GM19452 (cell line): ENCODE data around the gene TSPEAR.

ENCODE experiments used
- ATAC-seq: cut with Tn5 transposase; IDR thresholded peaks from one replicate; pipeline ENCODE4 v1.9.1; 2021; ENCODE audit not compliant: unreplicated experiment

TSPEAR gene

GRCh38 chr21:44711327-44712202, at the start of gene TSPEAR:
Gene TSPEAR (minus strand): TSS chr21:44711572. CDS start chr21:44711514, 58 bp downstream.
- ATAC-seq, result no peak

GRCh38 chr21:44760376-44760775, 49.0 kb upstream of the TSPEAR start:
- ATAC-seq, result no peak

GRCh38 chr21:44759628-44760285, 48.4 kb upstream of the TSPEAR start:
- no peak for ATAC-seq

GRCh38 chr21:44758781-44759627, 47.6 kb upstream of the TSPEAR start:
- no peak for ATAC-seq

- no peak for ATAC-seq
These were observed 46.8 kb upstream of the TSPEAR start for GRCh38 chr21:44758141-44758561.

GRCh38 chr21:44757731-44758130, 46.4 kb upstream of the TSPEAR start:
- no peak for ATAC-seq

GRCh38 chr21:44756423-44757185, 45.2 kb upstream of the TSPEAR start:
- no peak for ATAC-seq

- no peak for ATAC-seq
These were observed 43.9 kb upstream of the TSPEAR start for GRCh38 chr21:44755227-44755626.

- ATAC-seq, result no peak
These were observed 42.0 kb upstream of the TSPEAR start for GRCh38 chr21:44753357-44753756.

GRCh38 chr21:44752671-44753235, 41.4 kb upstream of the TSPEAR start:
- ATAC-seq, result no peak

- ATAC-seq, result no peak
These were observed 40.6 kb upstream of the TSPEAR start for GRCh38 chr21:44751799-44752636.

GRCh38 chr21:44751186-44751798, 39.9 kb upstream of the TSPEAR start:
- no peak for ATAC-seq

- no peak for ATAC-seq
These were observed 39.3 kb upstream of the TSPEAR start for GRCh38 chr21:44750675-44751025.

- no peak for ATAC-seq
These were observed 38.6 kb upstream of the TSPEAR start for GRCh38 chr21:44749759-44750674.

GRCh38 chr21:44749116-44749758, 37.9 kb upstream of the TSPEAR start:
- no peak for ATAC-seq

- ATAC-seq, result no peak
These were observed 37.2 kb upstream of the TSPEAR start for GRCh38 chr21:44748621-44749020.

- ATAC-seq, result no peak
These were observed 31.2 kb upstream of the TSPEAR start for GRCh38 chr21:44742418-44743153.
